HepG2 (cell line): ENCODE measurements around the gene LEF1. TPM values are rescaled to one million over a fixed set of nuclear protein-coding genes. Genes with fewer than 3 reads are reported as not detected.

Experiments
- ARID2 ChIP-seq: sonication (generic); formaldehyde crosslinking; IDR thresholded peaks from 2 replicates; pipeline ENCODE4 v1.8.1; 2022; ENCODE audit warnings: mild to moderate bottlenecking, missing genetic modification reagents, borderline replicate concordance
- ZFP36L1 ChIP-seq: sonication (generic); formaldehyde crosslinking; IDR thresholded peaks from 2 replicates; pipeline ENCODE4 v1.8.0; 2022; ENCODE audit warnings: mild to moderate bottlenecking, missing genetic modification reagents, moderate library complexity
- ZNF230 ChIP-seq: sonication (generic); formaldehyde crosslinking; IDR thresholded peaks from 2 replicates; pipeline ENCODE4 v1.4.0; 2020; ENCODE audit warnings: mild to moderate bottlenecking, missing genetic modification reagents
- polyA plus RNA-seq, 8 experiments: library from polyadenylated mRNA; depleted of rRNA in 3 of 8; stranded (reverse) in 7 of 8; unstranded in 1 of 8; fragments of >200 nt; fragmentation: Illumina TruSeq in 4 of 8; extraction: Trizol in 4 of 8; gene quantifications; 2 replicates each; pipeline versions ENCODE4 v1.2.1 to v1.2.3, GENCODE V29; 2011 to 2016; ENCODE audit warnings: low read depth in 4 of 8, missing spikeins in 1 of 8, mixed read lengths in 1 of 8; ENCODE audit not compliant: insufficient read depth in 1 of 8
- total RNA-seq, 5 experiments: library from RNA; depleted of rRNA; stranded (reverse); fragments of >200 nt; fragmentation: Illumina TruSeq; extraction: Trizol; gene quantifications; 2 replicates each; pipeline ENCODE4 v1.2.3, GENCODE V29; 2016; ENCODE audit warnings: low read depth in 1 of 5
- TF ChIP-seq, protein P1 (sequence below): sonication (generic); formaldehyde crosslinking; IDR thresholded peaks from 2 replicates; pipeline ENCODE4 v1.8.0; 2022; ENCODE audit warnings: mild to moderate bottlenecking, missing genetic modification reagents, moderate library complexity
- TF ChIP-seq, protein P2 (sequence below): sonication (generic); formaldehyde crosslinking; IDR thresholded peaks from 2 replicates; pipeline ENCODE4 v1.4.0; 2020; ENCODE audit warnings: mild to moderate bottlenecking, missing genetic modification reagents
- TF ChIP-seq, protein P3 (sequence below): sonication (generic); formaldehyde crosslinking; IDR thresholded peaks from 2 replicates; pipeline ENCODE4 v1.4.0; 2020; ENCODE audit warnings: missing genetic modification reagents, low read depth, mild to moderate bottlenecking, borderline replicate concordance
- TF ChIP-seq, protein P4 (sequence below): sonication (generic); formaldehyde crosslinking; IDR thresholded peaks from 2 replicates; pipeline ENCODE4 v1.4.0; 2020; ENCODE audit warnings: mild to moderate bottlenecking, missing genetic modification reagents, borderline replicate concordance

Gene LEF1
- total and polyA plus RNA-seq, 2 of the 13 experiments (the other 11 are each of a cell fraction or from before 2014, with no cell fraction given) = 0.22 to 0.29 TPM

DNA sequence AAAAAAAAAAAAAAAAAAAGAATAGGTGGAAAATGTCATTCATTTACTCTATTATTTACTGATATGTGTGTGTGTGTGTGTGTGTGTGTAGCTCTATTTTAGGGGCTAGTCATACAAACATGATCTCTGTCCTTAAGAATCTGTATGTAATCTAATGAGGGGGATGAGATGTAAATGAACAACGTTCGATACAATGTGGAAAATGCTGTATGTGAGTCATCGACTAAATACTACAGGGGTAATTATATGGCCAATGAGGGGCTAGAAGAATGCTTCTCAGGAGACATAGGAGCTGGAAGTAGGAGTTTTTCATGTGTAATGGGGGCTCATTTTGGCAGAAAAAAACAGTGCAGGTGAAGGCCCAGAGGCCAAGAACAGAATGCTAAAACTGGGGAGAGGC lies 41.9 kb downstream of the LEF1 start (continued):
- TF ChIP-seq, protein P1, sequence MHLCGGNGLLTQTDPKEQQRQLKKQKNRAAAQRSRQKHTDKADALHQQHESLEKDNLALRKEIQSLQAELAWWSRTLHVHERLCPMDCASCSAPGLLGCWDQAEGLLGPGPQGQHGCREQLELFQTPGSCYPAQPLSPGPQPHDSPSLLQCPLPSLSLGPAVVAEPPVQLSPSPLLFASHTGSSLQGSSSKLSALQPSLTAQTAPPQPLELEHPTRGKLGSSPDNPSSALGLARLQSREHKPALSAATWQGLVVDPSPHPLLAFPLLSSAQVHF (CRISPR knock-in tag) = no peak
- TF ChIP-seq, protein P2, sequence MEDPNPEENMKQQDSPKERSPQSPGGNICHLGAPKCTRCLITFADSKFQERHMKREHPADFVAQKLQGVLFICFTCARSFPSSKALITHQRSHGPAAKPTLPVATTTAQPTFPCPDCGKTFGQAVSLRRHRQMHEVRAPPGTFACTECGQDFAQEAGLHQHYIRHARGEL = no peak
- TF ChIP-seq ARID2 (no peak), ZFP36L1 (CRISPR knock-in tag) (no peak), ZNF230 (CRISPR knock-in tag) (no peak)
- TF ChIP-seq, protein P3, sequence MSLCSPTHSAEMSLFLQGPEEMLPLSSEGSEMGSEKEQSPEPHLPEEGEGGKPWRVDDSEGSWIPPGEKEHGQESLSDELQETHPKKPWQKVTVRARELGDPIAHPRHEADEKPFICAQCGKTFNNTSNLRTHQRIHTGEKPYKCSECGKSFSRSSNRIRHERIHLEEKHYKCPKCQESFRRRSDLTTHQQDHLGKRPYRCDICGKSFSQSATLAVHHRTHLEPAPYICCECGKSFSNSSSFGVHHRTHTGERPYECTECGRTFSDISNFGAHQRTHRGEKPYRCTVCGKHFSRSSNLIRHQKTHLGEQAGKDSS (CRISPR knock-in tag) = no peak
- TF ChIP-seq, protein P4, sequence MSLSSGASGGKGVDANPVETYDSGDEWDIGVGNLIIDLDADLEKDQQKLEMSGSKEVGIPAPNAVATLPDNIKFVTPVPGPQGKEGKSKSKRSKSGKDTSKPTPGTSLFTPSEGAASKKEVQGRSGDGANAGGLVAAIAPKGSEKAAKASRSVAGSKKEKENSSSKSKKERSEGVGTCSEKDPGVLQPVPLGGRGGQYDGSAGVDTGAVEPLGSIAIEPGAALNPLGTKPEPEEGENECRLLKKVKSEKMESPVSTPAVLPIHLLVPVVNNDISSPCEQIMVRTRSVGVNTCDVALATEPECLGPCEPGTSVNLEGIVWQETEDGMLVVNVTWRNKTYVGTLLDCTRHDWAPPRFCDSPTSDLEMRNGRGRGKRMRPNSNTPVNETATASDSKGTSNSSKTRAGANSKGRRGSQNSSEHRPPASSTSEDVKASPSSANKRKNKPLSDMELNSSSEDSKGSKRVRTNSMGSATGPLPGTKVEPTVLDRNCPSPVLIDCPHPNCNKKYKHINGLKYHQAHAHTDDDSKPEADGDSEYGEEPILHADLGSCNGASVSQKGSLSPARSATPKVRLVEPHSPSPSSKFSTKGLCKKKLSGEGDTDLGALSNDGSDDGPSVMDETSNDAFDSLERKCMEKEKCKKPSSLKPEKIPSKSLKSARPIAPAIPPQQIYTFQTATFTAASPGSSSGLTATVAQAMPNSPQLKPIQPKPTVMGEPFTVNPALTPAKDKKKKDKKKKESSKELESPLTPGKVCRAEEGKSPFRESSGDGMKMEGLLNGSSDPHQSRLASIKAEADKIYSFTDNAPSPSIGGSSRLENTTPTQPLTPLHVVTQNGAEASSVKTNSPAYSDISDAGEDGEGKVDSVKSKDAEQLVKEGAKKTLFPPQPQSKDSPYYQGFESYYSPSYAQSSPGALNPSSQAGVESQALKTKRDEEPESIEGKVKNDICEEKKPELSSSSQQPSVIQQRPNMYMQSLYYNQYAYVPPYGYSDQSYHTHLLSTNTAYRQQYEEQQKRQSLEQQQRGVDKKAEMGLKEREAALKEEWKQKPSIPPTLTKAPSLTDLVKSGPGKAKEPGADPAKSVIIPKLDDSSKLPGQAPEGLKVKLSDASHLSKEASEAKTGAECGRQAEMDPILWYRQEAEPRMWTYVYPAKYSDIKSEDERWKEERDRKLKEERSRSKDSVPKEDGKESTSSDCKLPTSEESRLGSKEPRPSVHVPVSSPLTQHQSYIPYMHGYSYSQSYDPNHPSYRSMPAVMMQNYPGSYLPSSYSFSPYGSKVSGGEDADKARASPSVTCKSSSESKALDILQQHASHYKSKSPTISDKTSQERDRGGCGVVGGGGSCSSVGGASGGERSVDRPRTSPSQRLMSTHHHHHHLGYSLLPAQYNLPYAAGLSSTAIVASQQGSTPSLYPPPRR (CRISPR knock-in tag) = no peak
